Measurements from ENCODE around the gene RNF144B. TPM values are rescaled to one million over a fixed set of nuclear protein-coding genes. Genes with fewer than 3 reads are reported as not detected.
A peak's percentile ranks its signal among the peaks of the same experiment; 100 is the strongest.

RNF144B gene
- total and polyA plus RNA-seq, 10 of the 15 experiments (the other 5 are each of a cell fraction or from before 2014, with no cell fraction given), result 0.03 to 0.18 (median 0.14) TPM

DNA sequence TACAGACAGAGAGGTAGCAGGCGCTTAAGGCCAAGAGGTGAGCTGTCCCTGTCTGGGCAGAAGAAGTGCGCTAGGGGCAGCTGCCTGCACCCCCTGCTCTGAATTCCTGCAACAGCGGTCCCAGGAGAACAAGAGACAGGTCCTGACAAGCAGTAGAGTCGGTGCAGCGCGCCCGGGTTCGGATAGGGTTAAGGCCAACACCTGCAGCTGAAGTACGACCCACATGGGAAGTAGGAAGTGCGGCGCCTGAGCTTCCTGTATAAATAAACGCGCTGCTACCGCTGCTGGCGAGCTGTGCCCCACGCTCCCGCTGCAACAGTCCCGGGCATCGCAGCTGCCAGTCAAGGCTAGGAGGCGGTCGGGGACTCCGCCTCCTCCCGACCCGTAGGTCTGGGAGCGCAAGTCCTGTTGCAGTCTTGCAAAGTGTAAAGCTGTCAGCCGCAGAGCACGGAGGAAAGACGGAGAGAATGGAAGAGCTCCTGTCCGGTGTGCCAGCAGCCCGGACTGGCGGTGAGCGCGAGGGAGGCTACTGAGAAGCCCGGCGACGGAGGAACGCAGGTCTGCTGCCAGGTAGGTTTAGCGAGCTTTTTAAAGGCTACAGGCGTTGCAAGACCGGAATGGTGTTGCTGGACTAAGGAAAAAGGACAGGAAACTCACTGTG lies at the start of gene RNF144B (continued):
- TF ChIP-seq, protein P1, sequence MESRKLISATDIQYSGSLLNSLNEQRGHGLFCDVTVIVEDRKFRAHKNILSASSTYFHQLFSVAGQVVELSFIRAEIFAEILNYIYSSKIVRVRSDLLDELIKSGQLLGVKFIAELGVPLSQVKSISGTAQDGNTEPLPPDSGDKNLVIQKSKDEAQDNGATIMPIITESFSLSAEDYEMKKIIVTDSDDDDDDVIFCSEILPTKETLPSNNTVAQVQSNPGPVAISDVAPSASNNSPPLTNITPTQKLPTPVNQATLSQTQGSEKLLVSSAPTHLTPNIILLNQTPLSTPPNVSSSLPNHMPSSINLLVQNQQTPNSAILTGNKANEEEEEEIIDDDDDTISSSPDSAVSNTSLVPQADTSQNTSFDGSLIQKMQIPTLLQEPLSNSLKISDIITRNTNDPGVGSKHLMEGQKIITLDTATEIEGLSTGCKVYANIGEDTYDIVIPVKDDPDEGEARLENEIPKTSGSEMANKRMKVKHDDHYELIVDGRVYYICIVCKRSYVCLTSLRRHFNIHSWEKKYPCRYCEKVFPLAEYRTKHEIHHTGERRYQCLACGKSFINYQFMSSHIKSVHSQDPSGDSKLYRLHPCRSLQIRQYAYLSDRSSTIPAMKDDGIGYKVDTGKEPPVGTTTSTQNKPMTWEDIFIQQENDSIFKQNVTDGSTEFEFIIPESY (IDR thresholded peaks at IDR 0.05), result no peak
- TF ChIP-seq CREM (IDR thresholded peaks at IDR 0.05; ENCODE audit: low read depth), result no peak
- TF ChIP-seq GATAD2B (conservative IDR thresholded peaks at IDR 0.05; ENCODE audit: low read depth), result no peak
- TF ChIP-seq ZSCAN29 (IDR thresholded peaks at IDR 0.05), result no peak
- 0 out of 2 replicates have a peak, but pooled peaks have one; percentile 10 for TF ChIP-seq SPI1 (IDR thresholded peaks at IDR 0.05; ENCODE audit: borderline replicate concordance, insufficient read depth, low read depth, low read length)

DNA sequence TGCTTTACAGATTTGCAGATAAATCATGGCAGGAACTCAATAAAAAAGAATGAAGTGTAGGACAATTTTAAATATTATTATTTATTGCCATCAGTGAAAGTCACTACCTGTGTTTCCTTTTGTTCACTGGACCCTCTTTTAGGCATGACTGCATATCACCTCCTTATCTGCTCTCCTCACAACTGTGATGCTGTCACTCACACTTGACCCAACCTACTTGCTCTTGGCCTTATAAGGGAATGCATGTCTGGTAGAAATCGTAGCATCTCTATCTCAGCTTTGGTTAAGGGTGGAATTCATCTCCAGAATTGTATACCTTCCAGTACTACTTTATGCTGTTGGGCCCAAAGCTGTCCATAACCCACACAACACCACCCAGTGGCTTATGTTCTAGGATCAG lies 47.6 kb upstream of the RNF144B start:
- intact Hi-C loops (cut with micrococcal nuclease; ENCODE audit: unreplicated experiment), result no loop called here

More for the DNA sequence above, 47.6 kb upstream of the RNF144B start:
- H3K4me3 ChIP-seq, result no peak overlapping the region
- CTCF ChIA-PET, result no interaction called here
- in situ Hi-C loops (cut with MboI), result no loop called here
- POLR2A ChIA-PET, result no interaction called here
- H3K36me3 ChIP-seq (ENCODE audit: control insufficient read depth in 2 of 2, insufficient read depth in 2 of 2, low read length in 1 of 2), result no peaks in the 10 kb centered on the region
- H3K4me2 ChIP-seq (ENCODE audit: control insufficient read depth, insufficient read depth), result no peak overlapping the region
- H3K27ac ChIP-seq (ENCODE audit: control insufficient read depth, insufficient read depth), result no peak overlapping the region
- H3K4me1 ChIP-seq (ENCODE audit: control insufficient read depth, insufficient read depth, low read length), result peaks cover 8% of the 10 kb centered on the region; the same call in 1 of the 2 replicates
- H3K27me3 ChIP-seq (replicated peaks in 1 of 2; ENCODE audit: control insufficient read depth in 2 of 2, insufficient read depth in 2 of 2, low read length in 1 of 2), result no peaks in the 10 kb centered on the region; a peak in 1 of 4 replicates
- FAIRE-seq (peak; percentile 62), ATAC-seq (no peak), DNase-seq (ENCODE audit: low read depth, low spot score) (no peak)
- H4K20me1 ChIP-seq (ENCODE audit: control insufficient read depth, insufficient read depth), result no peaks in the 10 kb centered on the region
- no peaks in the 10 kb centered on the region for H3K79me2 ChIP-seq (ENCODE audit: control insufficient read depth, insufficient read depth, low read length)
- no peaks in the 10 kb centered on the region; the same call in 2 of the 3 replicates for H3K9me3 ChIP-seq (replicated peaks; ENCODE audit: control insufficient read depth, insufficient read depth, low read length)
- SMC1A ChIA-PET (ENCODE audit: uncharacterized antibody, unreplicated experiment), result no interaction called here
- no TSS peak for BruUV-seq (replicated peaks)
- no peak overlapping the region for H3K9ac ChIP-seq (ENCODE audit: control insufficient read depth, insufficient read depth, low read length)
- H2AFZ ChIP-seq (ENCODE audit: control insufficient read depth, low read depth, low read length), result no peak overlapping the region
- TF ChIP-seq YBX1 (IDR thresholded peaks at IDR 0.05), result no peak
- peak in 1 of 2 experiments; percentile 32; a peak in 1 of 4 replicates for TF ChIP-seq SRF (IDR thresholded peaks at IDR 0.05; ENCODE audit: low read depth in 2 of 2, low read length in 2 of 2)
- 8% methylated on average over 1 of the region's 1 CpG for WGBS (ENCODE audit: insufficient coverage, insufficient replicate concordance, low lambda C conversion rate, missing lambda C conversion rate)
- RAD21 ChIA-PET (ENCODE audit: unreplicated experiment), result no interaction called here
